Heart left ventricle (tissue), 16 donors: ENCODE data around the gene SMARCA2. TPM values are rescaled to one million over a fixed set of nuclear protein-coding genes. Genes with fewer than 3 reads are reported as not detected.

Source experiments
- ATAC-seq, 4 donors: fragments of 200-7000 bp; cut with Tn5 transposase; one replicate each; pipeline ENCODE4 v1.9.1; 2020 to 2022; ENCODE audit warnings: moderate library complexity in 4 of 4, mild to moderate bottlenecking in 3 of 4, moderate number of reproducible peaks in 1 of 4
- DNase-seq, 5 donors: peaks; one replicate each; pipeline ENCODE4 v3.0.0-alpha.2; 2020
- H3K27ac ChIP-seq, 12 donors: fragments of 200-600 bp; sonication (generic) in 4 of 12; one replicate each; pipeline versions ENCODE4 v1.5.0 to v1.8.0; 2016 to 2022; ENCODE audit warnings: mild to moderate bottlenecking in 2 of 12
- H3K27me3 ChIP-seq, 9 donors: fragments of 200-600 bp; sonication (generic) in 2 of 9; one replicate each; pipeline versions ENCODE4 v1.5.1 to v1.8.0; 2016 to 2022; ENCODE audit warnings: mild to moderate bottlenecking in 3 of 9
- H3K36me3 ChIP-seq, 9 donors: fragments of 200-600 bp; sonication (generic) in 2 of 9; one replicate each; pipeline versions ENCODE4 v1.5.0 to v1.8.0; 2018 to 2022; ENCODE audit warnings: mild to moderate bottlenecking in 2 of 9
- H3K4me1 ChIP-seq, 12 donors: fragments of 200-600 bp; sonication (generic) in 4 of 12; one replicate each; pipeline versions ENCODE4 v1.5.0 to v1.8.0; 2016 to 2022; ENCODE audit warnings: mild to moderate bottlenecking in 3 of 12
- H3K4me3 ChIP-seq, 12 donors: fragments of 200-600 bp; sonication (generic) in 4 of 12; one replicate each; pipeline versions ENCODE4 v1.5.0 to v1.8.0; 2017 to 2022; ENCODE audit warnings: mild to moderate bottlenecking in 9 of 12, moderate library complexity in 4 of 12
- H3K9me3 ChIP-seq, 12 donors: fragments of 200-600 bp; sonication (generic) in 4 of 12; one replicate each; pipeline versions ENCODE4 v1.5.0 to v1.8.0; 2016 to 2022; ENCODE audit warnings: mild to moderate bottlenecking in 1 of 12
- POLR2A ChIP-seq, 2 donors: fragments of 450-650 bp; IDR thresholded peaks; one replicate each; pipeline ENCODE4 v1.6.1; 2017; ENCODE audit warnings: antibody characterized with exemption in 2 of 2, mild to moderate bottlenecking in 2 of 2, moderate library complexity in 2 of 2
- WGBS, 4 donors: extraction: QIAGEN DNeasy Blood & Tissue Kit in 2 of 4; methylation state at CpG; one replicate each; pipeline versions ENCODE4 v1.1.5 to v1.1.7; 2013 to 2018; 5-methylcytosine and 5-hydroxymethylcytosine counted together
- intact Hi-C, 10 donors: fragments of 100-400 bp; cut with DNase I; formaldehyde crosslinking; loops; one replicate each; pipeline versions ENCODE4 v1.11.1 to v1.14.2; 2022
- polyA plus RNA-seq, 2 donors: library from polyadenylated mRNA; stranded (reverse); fragments of 200-250 nt; gene quantifications; one replicate each; pipeline ENCODE4 v1.2.3, GENCODE V29; 2013
- total RNA-seq, 9 donors: library from RNA; depleted of rRNA in 2 of 9; stranded (reverse); fragments of >200 nt in 2 of 9; fragmentation: NEBNext Ultra II Directional in 3 of 9; extraction: Animal tissue kit (Norgen Biotek cat#: 25700) in 3 of 9; gene quantifications; one replicate each; pipeline versions ENCODE4 v1.1.0 to v1.2.4, GENCODE V29; 2016 to 2023
- TF ChIP-seq, protein P1 (sequence below), 12 donors: fragments of 200-600 bp; sonication (generic) in 4 of 12; IDR thresholded peaks; one replicate each; pipeline versions ENCODE4 v1.5.0 to v1.8.0; 2018 to 2022; ENCODE audit warnings: antibody characterized with exemption in 12 of 12, mild to moderate bottlenecking in 5 of 12
- donor health status: ischemic (EF 13 %, LVEDD 7.1; RV severe dilation, severe dysfunction).
- donor health status: healthy with polysubstance abuse.
- donor health status: DM: no; HTN: yes; CAD: no.
- donor health status: DM: no; HTN: no; CAD: no.
- donor health status: ischemic (EF 25% LVEDD 6.9; RV normal size, moderate dysfunction).
- donor health status: ischemic (EF 25% LVEDD 5.7; RV mildly dilated, moderate dysfunction).
- donor health status: healthy.
- donor health status: DM: yes; HTN: yes; CAD: no.
- donor health status: ischemic (EF 35%, LVEDD 5.7; RV mildly dilated, moderate dysfunction).
- donor health status: nonischemic (EF 11% LVEDD 7.7; RV severe dilation, severe dysfunction).
- donor health status: DM: yes; HTN: yes; CAD: no.
- donor health status: PGD.
- donor health status: ischemic (EF 29% LVEDD 5.4; RV normal size, mild dysfunction).
- donor health status: nonischemic (EF 23%, LVEDD 6.1; RV moderate dilation, normal function).

SMARCA2 gene
- total and polyA plus RNA-seq, 11 donors = 29.3 to 149 (median 103) TPM

DNA sequence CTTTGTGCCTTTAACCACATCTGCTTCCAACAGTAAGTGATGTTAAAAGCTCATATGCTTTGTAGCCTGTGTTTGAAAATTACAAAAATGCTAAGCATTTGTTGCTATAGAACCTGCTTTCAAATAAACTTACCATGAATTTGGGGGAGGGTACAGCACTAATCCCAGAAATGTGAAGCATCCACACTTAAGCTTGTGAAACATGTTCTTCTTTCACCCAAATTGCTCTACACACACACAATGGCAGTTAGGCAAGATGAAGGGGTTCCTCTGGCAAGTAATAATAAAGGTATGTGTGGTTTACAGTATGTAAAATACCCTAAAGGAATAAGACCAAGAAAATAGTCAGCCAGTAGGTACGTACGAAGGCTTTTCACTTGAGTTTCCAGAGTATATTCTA lies 165.6 kb downstream of the SMARCA2 start:
- peaks cover 0 to 10% (median 0%) of the 10 kb centered on the region in 12 donors for H3K4me1 ChIP-seq

DNA sequence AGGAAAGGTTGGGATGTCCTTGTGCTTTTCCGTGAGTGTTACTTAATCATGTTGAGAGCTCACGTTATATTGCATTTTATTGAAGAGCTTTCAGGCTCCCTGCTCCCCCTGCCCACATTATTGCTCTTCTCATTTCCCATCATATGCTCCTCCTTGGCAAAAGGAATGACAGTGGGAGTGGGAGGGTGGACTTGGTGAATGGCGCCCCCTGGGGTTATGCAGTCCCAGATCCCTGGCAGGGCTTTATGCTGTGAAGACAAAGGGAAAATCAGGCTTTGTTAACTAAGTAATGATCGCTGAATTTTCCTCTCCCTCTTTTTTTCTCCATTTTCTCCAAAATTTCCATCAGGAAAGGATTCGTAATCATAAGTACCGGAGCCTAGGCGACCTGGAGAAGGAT lies 166.6 kb downstream of the SMARCA2 start:
- 78 to 86% (median 83%) methylated on average over 7 of the region's 7 CpGs for WGBS, 4 donors
- intact Hi-C loops = loop anchor here in 5 of 10 donors (2.0 to 10.0 kb wide), 3 partner anchors 47 to 49 kb away; no protein-coding TSS in a partner anchor
- TF ChIP-seq, protein P1, sequence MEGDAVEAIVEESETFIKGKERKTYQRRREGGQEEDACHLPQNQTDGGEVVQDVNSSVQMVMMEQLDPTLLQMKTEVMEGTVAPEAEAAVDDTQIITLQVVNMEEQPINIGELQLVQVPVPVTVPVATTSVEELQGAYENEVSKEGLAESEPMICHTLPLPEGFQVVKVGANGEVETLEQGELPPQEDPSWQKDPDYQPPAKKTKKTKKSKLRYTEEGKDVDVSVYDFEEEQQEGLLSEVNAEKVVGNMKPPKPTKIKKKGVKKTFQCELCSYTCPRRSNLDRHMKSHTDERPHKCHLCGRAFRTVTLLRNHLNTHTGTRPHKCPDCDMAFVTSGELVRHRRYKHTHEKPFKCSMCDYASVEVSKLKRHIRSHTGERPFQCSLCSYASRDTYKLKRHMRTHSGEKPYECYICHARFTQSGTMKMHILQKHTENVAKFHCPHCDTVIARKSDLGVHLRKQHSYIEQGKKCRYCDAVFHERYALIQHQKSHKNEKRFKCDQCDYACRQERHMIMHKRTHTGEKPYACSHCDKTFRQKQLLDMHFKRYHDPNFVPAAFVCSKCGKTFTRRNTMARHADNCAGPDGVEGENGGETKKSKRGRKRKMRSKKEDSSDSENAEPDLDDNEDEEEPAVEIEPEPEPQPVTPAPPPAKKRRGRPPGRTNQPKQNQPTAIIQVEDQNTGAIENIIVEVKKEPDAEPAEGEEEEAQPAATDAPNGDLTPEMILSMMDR (IDR thresholded peaks at IDR 0.05) = peak; percentile 17 to 56 (median 40)
- no peak for TF ChIP-seq POLR2A (IDR thresholded peaks at IDR 0.05)
- no peaks in the 10 kb centered on the region for H3K27me3 ChIP-seq
- peaks cover 0 to 61% (median 48%) of the 10 kb centered on the region in 9 donors for H3K36me3 ChIP-seq
- no peak overlapping the region for H3K4me3 ChIP-seq
- no peaks in the 10 kb centered on the region for H3K9me3 ChIP-seq
- ATAC-seq (peak in 2 of 4 donors; percentile 49 to 52), DNase-seq (peak in 1 of 5 donors; percentile 26)
- H3K27ac ChIP-seq = no peak overlapping the region
- H3K4me1 ChIP-seq = peaks cover 0 to 10% (median 0%) of the 10 kb centered on the region in 12 donors

More for the DNA sequence above, 165.6 kb downstream of the SMARCA2 start:
- no peaks in the 10 kb centered on the region for H3K27me3 ChIP-seq
- no peak overlapping the region for H3K4me3 ChIP-seq
- ATAC-seq (no peak), DNase-seq (no peak)
- TF ChIP-seq POLR2A (IDR thresholded peaks at IDR 0.05) = no peak
- TF ChIP-seq, protein P1 (IDR thresholded peaks at IDR 0.05) = no peak
- 96 to 100% (median 98%) methylated on average over 2 of the region's 2 CpGs for WGBS, 4 donors
- H3K9me3 ChIP-seq = no peaks in the 10 kb centered on the region
- intact Hi-C loops = loop anchor here in 4 of 10 donors (5.0 to 10.0 kb wide), 2 partner anchors 46 to 48 kb away; no protein-coding TSS in a partner anchor
- peaks cover 0 to 50% (median 37%) of the 10 kb centered on the region in 9 donors for H3K36me3 ChIP-seq
- H3K27ac ChIP-seq = no peak overlapping the region

DNA sequence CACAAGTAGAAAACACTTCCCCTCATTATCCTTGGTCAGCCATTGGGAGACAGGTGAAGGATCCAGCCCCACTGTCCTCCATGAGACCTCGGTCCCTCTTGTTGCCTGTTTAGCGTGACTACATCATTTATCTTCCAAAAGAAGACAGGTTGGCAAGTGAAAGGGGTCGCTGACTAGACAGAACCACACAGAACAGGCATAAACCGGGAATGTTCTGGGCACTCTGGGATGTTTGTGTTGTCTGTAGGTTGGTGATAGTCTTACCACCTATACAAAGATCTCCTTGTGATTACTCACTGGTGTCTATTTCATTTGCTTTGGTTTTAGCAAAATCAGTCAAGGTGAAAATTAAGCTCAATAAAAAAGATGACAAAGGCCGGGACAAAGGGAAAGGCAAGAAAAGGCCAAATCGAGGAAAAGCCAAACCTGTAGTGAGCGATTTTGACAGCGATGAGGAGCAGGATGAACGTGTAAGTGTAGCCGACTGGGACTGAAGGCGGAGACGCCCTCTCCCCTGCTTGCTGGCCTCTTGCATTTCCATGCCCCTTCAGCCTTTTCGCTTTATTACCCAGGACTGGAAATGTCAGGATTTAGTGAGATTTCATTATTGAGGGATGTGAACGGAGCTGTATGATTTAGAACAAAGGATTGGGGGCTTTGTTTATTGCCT lies 175.9 kb downstream of the SMARCA2 start:
- Histone ChIP-seq H3K4me1 (no peaks in the 10 kb centered on the region), H3K27ac (no peak overlapping the region), H3K9me3 (no peaks in the 10 kb centered on the region), H3K27me3 (no peaks in the 10 kb centered on the region), H3K36me3 (peaks cover 0 to 96% (median 91%) of the 10 kb centered on the region in 9 donors), H3K4me3 (no peak overlapping the region)
- no peak for ATAC-seq
- intact Hi-C loops = no loop called here
- DNase-seq = no peak
- 93 to 95% (median 94%) methylated on average over 14 of the region's 14 CpGs for WGBS, 4 donors
- TF ChIP-seq, protein P1 (IDR thresholded peaks at IDR 0.05) = no peak
- no peak for TF ChIP-seq POLR2A (IDR thresholded peaks at IDR 0.05)

DNA sequence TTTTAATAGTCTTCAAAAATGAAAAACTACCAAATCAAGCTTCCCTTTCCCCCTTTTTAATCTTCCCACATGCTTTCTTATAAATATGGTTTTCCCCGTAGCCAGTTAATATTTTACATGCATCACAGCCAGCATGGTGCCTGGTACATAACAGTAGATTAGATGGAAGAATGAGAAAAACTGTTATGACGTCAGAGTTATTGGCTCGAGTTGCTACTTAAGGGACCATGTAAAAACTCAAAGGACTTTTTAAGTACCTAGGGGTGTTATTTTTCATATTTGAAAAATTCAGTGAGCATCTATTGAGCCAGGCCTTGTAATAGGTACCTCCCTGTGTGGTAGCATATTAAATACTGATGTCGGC lies 176.4 kb downstream of the SMARCA2 start:
- no peak for TF ChIP-seq POLR2A (IDR thresholded peaks at IDR 0.05)
- TF ChIP-seq, protein P1 (IDR thresholded peaks at IDR 0.05) = no peak
- no peak for DNase-seq
- no peak overlapping the region for H3K27ac ChIP-seq
- H3K4me3 ChIP-seq = no peak overlapping the region
- no peaks in the 10 kb centered on the region for H3K27me3 ChIP-seq
- ATAC-seq = no peak
- 74 to 80% (median 78%) methylated on average over 4 of the region's 4 CpGs for WGBS, 4 donors
- H3K4me1 ChIP-seq = no peaks in the 10 kb centered on the region
- intact Hi-C loops = no loop called here
- H3K9me3 ChIP-seq = no peaks in the 10 kb centered on the region
- H3K36me3 ChIP-seq = peaks cover 0 to 93% (median 88%) of the 10 kb centered on the region in 9 donors
